NCI-H1436 (cell line): Measurements from ENCODE around the gene PPP2R5E.
A peak's percentile ranks its signal among the peaks of the same experiment; 100 is the strongest.
"Not testable (repeated sequence)": the region's sequence is repeated elsewhere in the genome, so short reads cannot be mapped to it uniquely, and the experiment has no call there.

Source experiments
- DNase-seq: peaks from one replicate; lab custom pipeline; 2025; lab: John Stamatoyannopoulos, UW

The PPP2R5E gene

DNA sequence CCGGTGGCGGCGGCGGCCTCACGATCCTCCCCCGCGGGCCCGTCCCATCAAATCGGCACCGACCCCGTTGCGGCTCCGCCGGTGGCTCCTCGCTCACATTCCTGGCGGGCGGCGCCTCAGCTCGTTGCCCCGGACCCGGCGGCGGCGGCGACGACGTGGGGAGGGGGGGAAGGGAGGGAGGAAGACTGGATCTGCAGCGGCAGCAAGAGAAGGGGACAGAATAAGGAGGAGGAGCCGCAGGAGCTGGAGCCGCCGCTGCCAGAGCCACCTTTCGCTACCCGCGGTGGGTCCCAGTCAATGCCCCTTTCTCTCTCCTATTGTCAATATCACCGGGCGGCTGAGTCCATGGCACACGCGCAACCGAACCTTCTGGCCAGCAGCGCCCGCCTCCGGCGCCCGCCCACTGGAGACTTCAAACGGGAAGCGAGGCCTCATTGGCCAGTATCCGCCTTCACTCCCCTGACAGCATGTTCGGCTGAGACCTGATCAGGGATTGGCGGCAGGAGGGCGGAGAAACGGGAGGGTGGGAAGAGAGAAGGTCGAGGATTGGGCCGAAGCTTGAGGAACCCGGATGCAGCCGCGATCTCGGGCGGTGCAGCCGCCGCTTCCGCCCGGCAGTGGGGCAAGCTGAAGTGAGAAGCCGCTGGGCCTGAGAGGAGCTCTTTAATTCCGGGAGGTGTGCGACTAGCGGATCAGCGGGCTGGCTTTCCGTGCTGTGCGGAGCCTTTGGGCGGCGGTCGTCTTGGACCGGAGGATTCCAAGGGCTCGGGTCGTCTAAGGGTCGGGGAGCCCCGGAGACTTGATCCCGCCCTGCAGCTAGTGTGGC, at the start of gene PPP2R5E:
TSS of gene PPP2R5E (minus strand) at position 378 of the 826 bp plus-strand sequence. CDS start 3,692 bp downstream, outside the sequence.
- DNase-seq = peak; percentile 97

DNA sequence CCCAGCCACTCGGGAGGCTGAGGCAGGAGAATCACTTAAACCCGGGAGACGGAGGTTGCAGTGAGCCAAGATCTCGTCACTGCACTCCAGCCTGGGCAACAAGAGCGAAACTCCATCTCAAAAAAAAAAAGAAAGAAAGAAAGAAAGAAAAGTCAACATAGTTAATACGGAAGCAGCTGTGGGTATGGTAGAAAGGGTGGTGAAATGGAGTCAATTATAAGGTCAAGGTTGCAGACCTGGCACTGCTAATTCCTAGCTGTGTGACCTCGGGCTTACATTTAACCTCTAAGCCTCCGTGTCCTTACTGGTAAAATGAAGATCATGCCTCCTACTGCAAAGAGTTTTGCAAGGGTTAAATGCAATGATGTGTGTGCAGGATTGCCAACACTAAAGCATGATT, 39.9 kb upstream of the PPP2R5E start:
- not testable (repeated sequence) for DNase-seq

DNA sequence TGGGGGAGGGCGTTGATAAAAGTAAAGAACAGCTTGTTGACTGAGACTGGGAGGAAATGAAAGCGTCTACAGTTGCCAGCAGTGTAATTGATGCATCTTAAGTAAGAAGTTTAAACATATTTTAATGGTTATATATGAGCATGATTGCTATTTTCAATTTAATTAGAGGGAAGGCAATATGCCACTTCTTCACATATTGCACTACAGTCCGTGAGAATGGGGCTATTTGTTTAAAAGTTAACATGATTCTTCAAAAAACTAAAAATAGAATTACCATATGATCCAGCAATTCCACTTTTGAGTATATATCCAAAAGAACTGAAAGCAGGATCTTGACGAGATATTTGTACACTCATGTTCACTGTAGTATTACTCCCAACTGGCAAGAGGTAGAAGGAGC, 38.3 kb upstream of the PPP2R5E start:
- DNase-seq = no peak

DNA sequence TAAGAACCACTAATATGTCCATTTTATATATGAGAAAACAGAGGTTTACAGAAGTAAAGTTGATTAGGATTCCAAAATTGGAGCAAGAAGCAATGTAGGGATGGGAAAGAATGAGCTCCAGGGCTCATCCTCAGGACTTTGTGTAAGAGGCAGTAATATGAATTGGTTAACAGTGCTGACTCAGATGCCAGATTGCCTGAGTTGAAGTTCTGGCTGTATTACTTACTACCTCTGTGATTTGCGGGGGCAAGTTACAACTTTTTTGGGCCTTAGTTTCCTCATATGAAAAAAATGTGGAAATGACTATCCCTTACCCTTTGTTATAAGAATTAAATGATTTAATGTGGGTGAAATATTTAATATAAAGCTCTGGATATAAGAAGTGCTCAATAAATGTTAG, 35.1 kb upstream of the PPP2R5E start:
- DNase-seq = no peak

DNA sequence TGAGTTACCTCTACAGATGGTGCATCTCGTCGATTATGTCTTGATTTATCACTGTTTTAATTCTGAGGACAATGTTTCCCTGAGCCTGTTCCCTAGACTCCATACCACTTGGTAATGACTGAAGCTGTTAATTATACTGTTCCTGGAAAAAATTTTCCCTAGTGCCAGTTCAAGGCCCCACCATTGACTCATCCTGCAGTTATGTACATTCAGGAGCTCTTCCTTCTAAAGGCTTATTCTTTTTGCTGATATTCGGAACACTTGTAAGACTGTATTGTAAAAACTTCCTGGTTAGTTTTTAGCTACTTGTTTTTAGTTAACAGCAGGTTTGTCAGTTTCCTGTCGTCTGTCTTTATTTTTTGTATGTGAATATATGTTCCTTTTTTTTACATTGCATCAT, 30.4 kb upstream of the PPP2R5E start:
- DNase-seq = no peak

DNA sequence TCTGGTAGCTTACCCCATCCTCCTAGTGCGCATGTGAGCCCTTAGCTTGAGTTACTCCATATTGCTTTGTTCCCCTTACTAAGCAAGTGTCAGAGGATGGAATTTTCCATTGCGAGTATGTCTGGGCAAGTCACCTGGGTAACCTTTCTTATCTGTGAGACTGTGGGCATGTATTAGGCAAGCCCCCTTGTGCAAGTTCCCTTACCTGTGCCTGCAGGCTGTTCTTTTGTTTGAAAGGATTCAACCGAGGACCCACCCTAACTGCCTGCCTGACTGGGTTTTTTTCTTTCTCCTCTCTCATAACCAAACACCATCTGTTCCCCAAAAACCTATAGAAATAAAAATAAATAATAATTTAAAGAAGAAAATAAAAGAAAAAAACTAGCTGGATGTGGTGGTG, 22.3 kb upstream of the PPP2R5E start:
- no peak for DNase-seq

DNA sequence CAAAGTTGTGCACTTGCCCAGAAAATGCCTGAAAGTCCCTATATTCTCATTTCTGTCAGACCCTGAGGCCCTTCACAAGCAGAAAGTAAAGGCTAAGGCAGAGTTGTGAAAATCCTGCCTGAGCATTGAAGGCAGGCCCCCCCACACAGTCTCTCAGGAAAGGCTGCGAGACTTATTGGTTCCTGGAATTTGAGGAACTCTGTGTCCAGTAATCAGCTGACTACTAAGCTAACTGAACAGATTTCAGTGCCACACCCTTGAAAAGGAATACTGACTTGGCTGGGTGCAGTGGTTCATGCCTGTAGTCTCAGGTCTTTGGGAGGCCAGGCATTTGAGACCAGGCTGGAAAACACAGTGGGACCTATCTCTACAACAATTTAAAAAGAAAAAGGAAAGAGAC, 21.1 kb upstream of the PPP2R5E start:
- no peak for DNase-seq

DNA sequence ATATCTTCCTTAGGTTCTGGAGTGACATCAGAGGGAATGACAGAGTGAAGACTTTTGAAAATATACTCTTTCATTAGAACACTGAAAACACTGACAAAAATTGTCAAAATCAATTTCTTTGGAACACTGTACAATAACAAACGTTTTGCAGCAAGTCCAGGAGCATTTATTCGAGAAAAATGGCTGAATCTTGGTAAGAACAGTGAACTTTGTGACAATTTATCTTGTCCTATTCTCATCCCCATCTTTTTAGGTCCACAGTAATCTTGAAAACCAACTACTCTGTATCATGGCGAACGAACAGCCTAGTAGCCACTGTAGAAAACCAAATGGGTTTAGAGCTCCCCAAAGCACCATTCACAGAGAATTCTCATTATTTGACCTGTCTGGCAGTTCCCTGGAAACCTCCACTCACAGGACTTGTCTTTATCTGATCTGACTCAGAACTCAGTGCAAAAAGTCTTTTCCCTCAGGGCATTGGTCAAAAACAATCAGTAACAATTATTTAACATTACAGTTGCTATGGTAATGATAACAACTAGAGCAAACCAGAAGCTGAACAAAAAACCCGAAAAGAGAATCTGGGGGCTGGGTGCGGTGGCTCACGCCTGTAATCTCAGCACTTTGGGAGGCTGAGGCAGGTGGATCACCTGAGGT, 20.3 kb upstream of the PPP2R5E start:
- DNase-seq = no peak

DNA sequence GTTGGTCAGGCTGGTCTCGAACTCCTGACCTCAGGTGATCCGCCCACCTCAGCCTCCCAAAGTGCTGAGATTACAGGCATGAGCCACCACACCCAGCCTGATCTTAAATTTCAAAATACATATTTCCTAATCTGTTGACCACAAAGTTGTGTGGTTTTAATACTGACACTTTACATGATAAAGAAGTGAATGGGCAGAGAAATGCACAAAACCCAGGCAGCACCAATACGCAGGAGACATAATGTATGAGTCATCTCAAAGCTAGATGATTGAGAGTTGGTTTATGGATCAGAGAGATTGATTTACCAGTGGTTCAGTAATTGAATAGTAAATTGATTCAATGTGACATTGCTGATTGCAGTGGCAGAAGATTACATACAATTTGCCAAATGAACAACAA, 19.2 kb upstream of the PPP2R5E start:
- DNase-seq = no peak

DNA sequence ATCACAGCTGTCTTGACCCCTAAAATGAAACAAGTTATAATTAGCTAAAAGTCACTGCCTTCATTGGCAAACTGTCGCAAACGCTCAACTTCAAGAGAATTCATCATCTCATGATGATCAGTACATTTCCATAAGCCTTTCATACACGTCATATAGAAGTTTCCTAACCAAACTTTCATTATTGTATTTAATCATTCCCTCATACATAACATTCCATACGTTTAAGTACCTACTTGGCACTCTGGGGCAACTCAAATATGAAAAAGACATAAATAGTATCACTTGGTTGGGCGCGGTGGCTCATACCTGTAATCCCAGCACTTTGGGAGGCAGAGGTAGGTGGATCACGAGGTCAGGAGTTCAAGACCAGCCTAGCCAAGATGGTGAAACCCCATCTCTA, 12.4 kb upstream of the PPP2R5E start:
- no peak for DNase-seq

DNA sequence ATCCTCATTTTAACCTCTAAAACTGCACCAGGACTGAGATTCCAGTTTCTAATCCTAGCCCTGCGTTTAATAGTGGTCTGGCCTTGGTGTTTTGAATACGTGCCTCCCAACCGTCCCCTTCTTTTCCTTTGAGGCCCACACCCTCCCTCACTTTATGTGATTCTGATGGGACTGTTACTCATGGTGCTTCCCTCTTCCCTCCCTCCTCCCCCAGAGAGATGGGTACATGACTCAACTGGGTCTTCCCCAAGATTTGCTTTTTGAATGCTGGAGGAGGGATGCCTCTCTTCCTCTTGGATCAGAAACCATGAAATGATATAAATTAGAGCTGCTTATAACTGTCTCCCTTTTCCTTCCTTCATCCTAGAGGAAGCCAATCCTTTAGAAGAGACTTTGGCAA, 8.2 kb upstream of the PPP2R5E start:
- no peak for DNase-seq

DNA sequence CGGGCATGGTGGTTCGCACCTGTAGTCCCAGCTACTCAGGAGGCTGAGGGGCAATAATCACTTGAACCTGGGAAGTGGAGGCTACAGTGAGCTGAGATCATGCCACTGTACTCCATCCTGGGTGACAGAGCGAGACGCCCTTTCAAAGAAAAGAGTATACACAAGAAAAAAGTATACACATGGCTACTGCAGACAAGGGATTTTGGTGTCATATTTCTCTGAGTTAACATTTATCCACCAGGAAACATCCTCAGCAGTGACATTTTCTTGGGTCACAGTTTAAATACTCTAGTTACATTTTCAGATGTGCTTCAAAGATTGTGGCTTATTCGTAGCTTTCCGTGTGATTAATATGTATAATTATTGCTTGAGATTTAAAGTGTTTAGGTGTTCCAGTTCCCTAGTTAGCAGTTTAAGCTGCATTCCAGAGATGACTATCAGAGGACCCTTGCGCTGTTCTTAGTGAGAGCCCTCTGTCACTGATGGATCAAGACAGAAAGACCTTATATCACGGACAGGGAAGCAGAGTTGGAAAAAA, 4.7 kb upstream of the PPP2R5E start:
- no peak for DNase-seq

DNA sequence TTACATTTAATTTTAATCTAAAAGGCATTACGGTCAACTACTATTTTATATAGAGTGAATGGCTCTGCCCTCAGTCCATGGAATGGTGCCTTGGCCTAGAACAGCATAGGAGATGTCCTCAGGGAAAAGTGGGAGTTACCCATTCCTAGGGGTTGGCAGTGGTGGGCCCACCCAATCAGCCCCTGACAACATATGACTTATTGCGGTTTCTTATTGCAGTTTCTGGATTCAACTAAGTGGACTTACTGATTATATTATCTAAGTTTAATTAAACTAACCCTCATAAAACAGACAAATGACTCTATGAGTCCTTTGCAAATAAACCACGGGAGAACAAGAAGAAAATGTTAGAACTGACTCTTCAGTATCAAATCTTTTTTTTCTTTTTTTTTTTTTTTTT, 2.3 kb upstream of the PPP2R5E start:
- DNase-seq = no peak

DNA sequence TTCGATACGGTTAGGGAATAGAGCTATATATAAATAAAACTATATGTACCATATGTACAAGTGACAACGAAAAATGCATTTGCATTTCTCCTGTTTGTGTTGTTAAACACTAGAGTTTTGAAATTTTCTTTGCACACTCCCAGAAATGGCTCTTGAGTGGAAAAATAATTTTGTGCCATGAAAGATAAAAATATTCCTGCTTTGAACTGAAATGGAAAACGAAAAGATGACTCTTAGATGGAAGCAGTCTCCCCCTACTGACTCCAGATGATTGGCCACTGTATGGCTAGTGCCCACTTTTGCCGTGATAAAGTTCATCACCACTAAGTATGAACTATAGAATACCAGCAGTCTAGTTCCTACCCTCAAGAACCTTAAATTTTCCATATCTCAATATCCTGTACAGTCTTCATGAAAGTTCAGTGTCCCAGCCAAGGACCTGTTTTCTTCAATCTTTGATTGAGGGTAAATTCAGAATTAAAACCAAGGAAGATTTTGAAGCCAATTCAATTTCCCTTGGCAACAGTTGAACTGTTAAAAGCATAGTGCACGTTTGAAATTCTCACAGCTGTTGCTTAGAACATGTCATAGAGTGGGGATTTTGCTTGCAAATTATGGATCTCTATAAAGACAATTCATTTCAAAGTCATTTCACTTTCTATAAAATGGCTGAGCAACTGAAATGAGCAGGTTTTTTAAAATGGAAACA, 1.6 kb upstream of the PPP2R5E start:
- no peak for DNase-seq

DNA sequence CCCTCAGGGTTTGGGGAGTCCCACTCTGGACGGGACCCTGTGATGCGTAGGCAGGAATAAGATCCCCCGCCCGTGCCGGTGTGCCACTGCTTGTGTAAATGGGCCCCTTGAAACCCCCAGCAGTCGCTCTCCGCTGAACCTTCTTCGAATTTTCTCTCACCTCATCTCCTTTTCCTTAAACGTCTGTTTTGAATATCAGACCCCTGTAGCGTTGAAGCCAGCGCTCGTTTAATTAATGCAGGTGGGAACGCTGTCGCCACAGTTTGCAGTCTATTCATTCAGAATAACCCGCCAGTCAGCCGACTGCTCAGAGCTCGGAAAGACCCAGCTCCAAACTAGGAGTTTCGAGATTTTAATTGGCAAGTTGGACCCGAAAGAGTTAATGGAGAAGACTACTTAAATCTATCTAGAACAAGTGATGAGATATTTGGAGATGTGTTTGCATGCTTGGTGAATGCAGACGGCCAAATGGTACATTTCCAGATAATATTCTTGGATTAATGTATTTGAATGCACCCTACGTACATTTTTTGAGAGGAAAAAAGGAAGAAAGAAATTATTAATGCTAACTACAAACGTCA, 739 bp upstream of the PPP2R5E start:
- no peak for DNase-seq

DNA sequence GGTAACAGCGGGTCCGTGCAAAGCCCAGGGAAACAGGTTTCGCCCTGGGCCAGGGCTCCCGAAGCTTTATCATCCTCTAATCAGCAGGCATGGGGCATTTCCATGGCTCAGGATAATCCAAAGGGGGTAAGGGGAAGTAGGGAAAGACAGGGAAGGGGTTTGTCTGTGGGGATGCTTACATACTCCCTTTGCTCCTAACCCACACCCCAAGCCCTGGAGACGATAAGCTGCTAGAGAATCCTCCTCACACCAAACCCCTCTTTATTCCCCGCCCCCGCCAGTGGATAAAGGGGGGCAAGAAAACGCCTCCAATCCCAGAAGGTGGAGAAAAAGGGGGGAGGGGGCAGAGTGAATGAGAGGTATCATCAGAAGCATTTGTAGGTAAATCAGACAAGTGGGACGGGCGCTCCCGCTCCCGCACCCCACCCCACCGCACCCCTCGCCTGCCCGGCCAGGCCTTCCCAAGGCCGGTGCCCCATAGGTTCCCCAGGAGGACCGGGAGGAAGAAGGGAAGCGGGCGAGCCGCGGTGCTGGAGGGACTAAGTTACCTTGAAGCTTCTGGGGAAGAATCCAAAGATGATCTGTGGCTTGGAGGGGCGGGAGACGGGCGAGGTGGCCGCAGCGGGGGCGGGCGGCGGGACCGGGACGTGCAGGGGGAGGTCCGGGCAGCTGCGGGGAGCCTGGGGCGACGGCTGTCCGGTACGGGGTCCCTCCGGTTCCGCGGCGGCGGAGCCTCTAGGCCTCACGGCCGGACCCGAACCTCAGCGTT, 762 bp downstream of the PPP2R5E start:
- DNase-seq = peak; percentile 8

DNA sequence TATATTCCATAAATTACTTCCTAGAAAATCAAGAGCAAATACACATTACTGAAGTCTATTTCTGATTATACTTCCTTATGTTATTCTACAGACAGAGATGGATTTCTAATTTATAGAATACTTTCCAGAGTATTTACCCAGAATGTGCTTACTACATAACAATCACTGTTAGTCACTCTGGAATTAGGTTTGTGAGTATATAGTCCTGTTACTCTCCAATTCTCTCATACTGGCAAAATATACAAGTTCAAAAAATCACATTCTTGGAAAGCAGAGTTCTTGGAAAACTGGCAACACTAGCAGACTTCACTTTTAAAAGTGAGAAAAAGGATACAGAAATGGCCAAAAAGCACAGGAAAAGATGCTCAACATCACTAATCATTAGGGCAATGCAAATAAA, 7.3 kb downstream of the PPP2R5E start:
- DNase-seq = no peak

DNA sequence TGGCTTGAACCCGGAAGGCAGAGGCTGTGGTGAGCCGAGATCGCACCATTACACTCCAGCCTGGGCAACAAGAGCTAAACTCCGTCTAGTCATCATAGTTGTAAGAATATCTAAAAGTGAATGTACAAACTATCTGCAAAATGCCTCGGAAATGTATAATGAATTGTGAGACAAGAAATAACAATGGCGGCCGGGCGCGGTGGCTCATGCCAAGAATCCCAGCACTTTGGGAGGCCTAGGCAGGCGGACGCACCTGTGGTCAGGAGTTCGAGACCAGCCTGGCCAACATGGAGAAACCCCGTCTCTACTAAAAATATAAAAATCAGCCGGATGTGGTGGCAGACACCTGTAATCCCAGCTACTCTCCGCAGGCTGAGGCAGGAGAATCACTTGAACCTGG, 9.7 kb downstream of the PPP2R5E start:
- no peak for DNase-seq

DNA sequence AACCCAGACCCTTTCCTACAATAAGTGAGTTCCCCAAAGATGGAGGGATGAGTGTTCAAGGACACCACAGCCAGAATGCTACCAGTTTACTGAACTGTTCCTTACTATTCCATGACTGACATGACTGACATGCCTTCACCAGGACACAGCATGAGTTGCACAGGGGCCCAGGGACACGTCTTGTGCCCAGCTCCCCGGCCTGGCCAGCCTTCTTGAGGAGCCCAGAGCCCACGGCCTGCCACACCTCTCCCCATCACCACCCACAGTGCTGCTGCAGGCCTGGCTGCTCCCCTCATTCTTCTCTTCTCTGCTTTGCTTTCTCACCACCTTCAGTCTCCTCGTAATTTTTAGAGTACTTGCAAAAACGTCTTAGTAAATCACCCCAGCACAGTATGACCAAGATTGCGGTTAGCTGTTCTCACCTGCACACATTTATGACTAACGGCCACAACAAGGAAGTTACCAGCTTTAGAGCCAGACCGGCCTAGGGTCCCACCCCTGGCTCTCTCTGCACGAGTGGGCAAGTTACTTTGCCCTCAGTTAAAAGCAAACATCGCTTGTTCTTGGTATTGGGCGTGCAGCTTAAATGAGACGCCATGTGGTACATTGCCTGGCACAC, 18.5 kb downstream of the PPP2R5E start:
- DNase-seq = no peak

DNA sequence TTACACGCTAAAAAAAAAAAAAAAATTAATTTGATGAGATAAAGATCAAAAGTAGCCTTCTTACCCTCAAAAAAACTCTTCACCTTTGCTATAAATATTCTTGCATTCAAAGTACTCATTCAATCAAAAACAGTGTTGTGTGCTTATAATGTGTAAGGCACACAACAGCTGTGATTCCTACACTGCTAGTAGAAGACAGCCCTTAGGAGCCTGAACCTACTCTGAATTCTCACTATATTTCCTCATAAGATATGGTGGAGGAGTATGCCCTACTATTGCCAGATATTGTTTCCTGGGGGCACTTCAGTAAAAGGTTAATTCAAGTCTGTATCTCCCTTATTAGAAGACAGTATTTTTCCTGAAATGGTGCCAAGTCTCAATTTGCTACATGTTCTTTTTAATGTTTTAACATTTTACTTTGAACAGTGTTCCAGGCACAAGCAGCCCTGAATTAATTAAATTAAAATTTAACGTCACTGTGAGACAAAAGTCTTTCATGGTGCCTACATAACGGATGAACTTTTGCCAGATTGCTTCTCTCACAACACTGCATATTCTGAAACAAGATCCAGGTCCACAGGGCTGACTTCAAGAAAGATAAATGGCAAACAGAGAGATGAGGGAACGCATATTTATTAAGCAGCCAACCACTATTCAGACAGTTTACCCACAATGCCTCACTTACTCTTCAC, 19.3 kb downstream of the PPP2R5E start:
- DNase-seq = no peak

DNA sequence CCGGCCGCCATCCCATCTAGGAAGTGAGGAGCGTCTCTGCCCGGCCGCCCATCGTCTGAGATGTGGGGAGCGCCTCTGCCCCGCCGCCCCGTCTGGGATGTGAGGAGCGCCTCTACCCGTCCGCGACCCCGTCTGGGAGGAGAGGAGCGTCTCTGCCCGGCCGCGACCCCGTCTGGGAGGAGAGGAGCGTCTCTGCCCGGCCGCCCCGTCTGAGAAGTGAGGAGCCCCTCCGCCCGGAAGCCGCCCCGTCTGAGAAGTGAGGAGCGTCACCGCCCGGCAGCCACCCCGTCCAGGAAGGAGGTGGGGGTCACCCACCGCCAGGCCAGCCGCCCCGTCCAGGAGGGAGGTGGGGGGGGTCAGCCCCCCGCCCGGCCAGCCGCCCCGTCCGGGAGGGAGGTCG, 20.7 kb downstream of the PPP2R5E start:
- DNase-seq = not testable (repeated sequence)
